IMR-90 (cell line): ENCODE results near the gene CYB5B. TPM values are rescaled to one million over a fixed set of nuclear protein-coding genes. Genes with fewer than 3 reads are reported as not detected.

Experiments used
- ATAC-seq: fragments of 200-7000 bp; cut with Tn5 transposase; 2 replicates; pipeline ENCODE4 v1.9.1; 2020; ENCODE audit warnings: low read depth, mild to moderate bottlenecking, moderate library complexity
- BruUV-seq: library from RNA; stranded (reverse); fragments of 400-500 nt; replicated peaks from 2 replicates; lab custom pipeline; 2021; lab: Mats Ljungman, UMichigan
- CTCF ChIA-PET: fragments of 300-600 bp; formaldehyde crosslinking; extraction: SDS; loops from one replicate; lab custom pipeline; 2021; ENCODE audit warnings: antibody characterized with exemption; lab: Yijun Ruan, JAX
- POLR2A ChIA-PET: fragments of 300-600 bp; sonication (Branson Sonifier 250); formaldehyde crosslinking; loops from one replicate; lab custom pipeline; 2022; ENCODE audit warnings: antibody characterized with exemption; ENCODE audit not compliant: unreplicated experiment; lab: Charles Lee
- DNase-seq: peaks from one replicate; pipeline ENCODE4 v3.0.0; 2013
- H2AFZ ChIP-seq: replicated peaks from 2 replicates; pipeline ENCODE3; 2013; ENCODE audit warnings: low read length, mild to moderate bottlenecking; ENCODE audit not compliant: poor library complexity
- H2AK5ac ChIP-seq: 2 replicates; pipeline ENCODE4 v1.6.1; 2013; ENCODE audit warnings: low read depth, low read length, inconsistent platforms
- H2AK9ac ChIP-seq: replicated peaks from 2 replicates; pipeline ENCODE3; 2013; ENCODE audit warnings: mild to moderate bottlenecking, low read depth, low read length, moderate library complexity; ENCODE audit not compliant: poor library complexity
- H2BK120ac ChIP-seq: 2 replicates; pipeline ENCODE4 v1.6.1; 2013; ENCODE audit warnings: low read depth, low read length, inconsistent platforms
- H2BK15ac ChIP-seq: 3 replicates; pipeline ENCODE4 v1.6.1; 2013; ENCODE audit warnings: low read depth, low read length, inconsistent platforms
- H2BK20ac ChIP-seq: 2 replicates; pipeline ENCODE4 v1.6.1; 2013; ENCODE audit warnings: low read depth, mild to moderate bottlenecking, inconsistent platforms, low read length, moderate library complexity
- H2BK5ac ChIP-seq: 2 replicates; pipeline ENCODE4 v1.6.1; 2013; ENCODE audit warnings: mild to moderate bottlenecking, low read depth, low read length, inconsistent platforms; ENCODE audit not compliant: poor library complexity, severe bottlenecking
- H3K14ac ChIP-seq: replicated peaks from 2 replicates; pipeline ENCODE4 v1.6.1; 2013; ENCODE audit warnings: low read depth, low read length, inconsistent platforms
- H3K18ac ChIP-seq: 2 replicates; pipeline ENCODE4 v1.6.1; 2013; ENCODE audit warnings: low read depth, low read length, control low read depth
- H3K23ac ChIP-seq: 2 replicates; pipeline ENCODE4 v1.6.1; 2013; ENCODE audit warnings: low read depth, low read length, inconsistent platforms
- H3K27ac ChIP-seq: 2 replicates; pipeline ENCODE4 v1.5.1; 2013; ENCODE audit warnings: mild to moderate bottlenecking, control low read depth, low read length; ENCODE audit not compliant: insufficient read depth
- H3K27me3 ChIP-seq: 2 replicates; pipeline ENCODE4 v1.6.1; 2013; ENCODE audit warnings: low read length; ENCODE audit not compliant: control insufficient read depth, insufficient read depth
- H3K36me3 ChIP-seq: 2 replicates; pipeline ENCODE4 v1.6.1; 2013; ENCODE audit warnings: low read length, mixed read lengths; ENCODE audit not compliant: control insufficient read depth, insufficient read depth
- H3K4ac ChIP-seq: 2 replicates; pipeline ENCODE4 v1.6.1; 2013; ENCODE audit warnings: low read depth, low read length, inconsistent platforms
- H3K4me1 ChIP-seq: 2 replicates; pipeline ENCODE4 v1.6.1; 2013; ENCODE audit warnings: low read length, mixed read lengths; ENCODE audit not compliant: control insufficient read depth, insufficient read depth
- H3K4me2 ChIP-seq: 2 replicates; pipeline ENCODE4 v1.6.1; 2013; ENCODE audit warnings: low read depth, mild to moderate bottlenecking, control low read depth, low read length, moderate library complexity
- H3K4me3 ChIP-seq: 2 replicates; pipeline ENCODE4 v1.5.1; 2013; ENCODE audit warnings: low read depth, mild to moderate bottlenecking, control low read depth, low read length, moderate library complexity; ENCODE audit not compliant: insufficient read depth
- H3K56ac ChIP-seq: 2 replicates; pipeline ENCODE4 v1.6.1; 2013; ENCODE audit warnings: low read length, inconsistent platforms; ENCODE audit not compliant: insufficient read depth; ENCODE audit errors: extremely low read depth
- H3K79me1 ChIP-seq, 2 experiments: 2 replicates each; pipeline ENCODE4 v1.6.1; 2013; ENCODE audit warnings: low read length in 2 of 2, inconsistent platforms in 1 of 2, low read depth in 1 of 2
- H3K9ac ChIP-seq: 2 replicates; pipeline ENCODE4 v1.6.1; 2013; ENCODE audit warnings: low read depth, low read length, control low read depth
- H3K9me1 ChIP-seq: 2 replicates; pipeline ENCODE4 v1.6.1; 2013; ENCODE audit warnings: low read length, inconsistent platforms; ENCODE audit not compliant: insufficient read depth
- H3K9me3 ChIP-seq: 2 replicates; pipeline ENCODE4 v1.6.1; 2013; ENCODE audit warnings: low read length; ENCODE audit not compliant: control insufficient read depth, insufficient read depth
- H4K20me1 ChIP-seq: 2 replicates; pipeline ENCODE4 v1.6.1; 2013; ENCODE audit warnings: low read length, inconsistent platforms; ENCODE audit not compliant: insufficient read depth
- H4K5ac ChIP-seq: 2 replicates; pipeline ENCODE4 v1.6.1; 2013; ENCODE audit warnings: mild to moderate bottlenecking, low read depth, low read length, control low read depth
- H4K8ac ChIP-seq, 2 experiments: 2 replicates each; pipeline ENCODE4 v1.6.1; 2013; ENCODE audit warnings: low read depth in 2 of 2, low read length in 2 of 2, control low read depth in 1 of 2, inconsistent platforms in 1 of 2
- H4K91ac ChIP-seq: 2 replicates; pipeline ENCODE4 v1.6.1; 2013; ENCODE audit warnings: low read depth, low read length, inconsistent platforms; ENCODE audit not compliant: insufficient read depth
- BHLHE40 ChIP-seq: fragments of 150-350 bp; IDR thresholded peaks from 2 replicates; pipeline ENCODE4 v1.6.1; 2016; ENCODE audit warnings: mild to moderate bottlenecking, low read depth, low read length
- CEBPB ChIP-seq: IDR thresholded peaks from 2 replicates; pipeline ENCODE4 v1.6.1; 2012; ENCODE audit warnings: low read depth, low read length, improper control_type of control experiment
- CHD1 ChIP-seq: IDR thresholded peaks from 2 replicates; pipeline ENCODE4 v1.6.1; 2012; ENCODE audit warnings: low read depth, low read length, improper control_type of control experiment
- CTCF ChIP-seq: conservative IDR thresholded peaks from 2 replicates; pipeline ENCODE4 v1.5.1; 2012; ENCODE audit warnings: mild to moderate bottlenecking, low read depth, low read length, improper control_type of control experiment
- ELK1 ChIP-seq: fragments of 150-350 bp; IDR thresholded peaks from 2 replicates; pipeline ENCODE4 v1.6.1; 2016; ENCODE audit warnings: low read depth, mild to moderate bottlenecking, low read length, moderate library complexity, borderline replicate concordance
- FOS ChIP-seq: fragments of 150-350 bp; IDR thresholded peaks from 2 replicates; pipeline ENCODE4 v1.6.1; 2016; ENCODE audit warnings: low read depth, low read length
- MAFK ChIP-seq: IDR thresholded peaks from 2 replicates; pipeline ENCODE4 v1.6.1; 2012; ENCODE audit warnings: low read depth, low read length, improper control_type of control experiment
- MAZ ChIP-seq: IDR thresholded peaks from 2 replicates; pipeline ENCODE4 v1.6.1; 2012; ENCODE audit warnings: low read depth, mild to moderate bottlenecking, low read length, improper control_type of control experiment, moderate library complexity, borderline replicate concordance
- NFE2L2 ChIP-seq: fragments of 150-350 bp; IDR thresholded peaks from 2 replicates; pipeline ENCODE4 v1.6.1; 2016; ENCODE audit warnings: low read depth, mild to moderate bottlenecking, low read length
- RAD21 ChIP-seq: IDR thresholded peaks from 2 replicates; pipeline ENCODE4 v1.6.1; 2012; ENCODE audit warnings: low read length, improper control_type of control experiment
- RCOR1 ChIP-seq: IDR thresholded peaks from 2 replicates; pipeline ENCODE4 v1.6.1; 2012; ENCODE audit warnings: mild to moderate bottlenecking, low read length, improper control_type of control experiment; ENCODE audit not compliant: insufficient replicate concordance
- RFX5 ChIP-seq: IDR thresholded peaks from 2 replicates; pipeline ENCODE4 v1.8.0; 2012; ENCODE audit warnings: low read depth, mild to moderate bottlenecking, low read length, moderate library complexity
- SMC3 ChIP-seq: fragments of 150-350 bp; IDR thresholded peaks from 2 replicates; pipeline ENCODE4 v1.6.1; 2016; ENCODE audit warnings: low read depth, mild to moderate bottlenecking, antibody characterized with exemption, low read length, moderate library complexity
- USF2 ChIP-seq: fragments of 150-350 bp; IDR thresholded peaks from 2 replicates; pipeline ENCODE4 v1.6.1; 2017; ENCODE audit warnings: mild to moderate bottlenecking, antibody characterized with exemption, low read length, low read depth
- whole genome bisulfite sequencing, 2 experiments: methylation state at CpG; one replicate each; pipeline versions ENCODE4 v1.1.5 to v1.1.7; 2013; ENCODE audit warnings: missing lambda C conversion rate in 2 of 2; ENCODE audit not compliant: insufficient read length in 1 of 2; ENCODE audit errors: extremely low coverage in 2 of 2; 5-methylcytosine and 5-hydroxymethylcytosine counted together
- dilution Hi-C: fragments of 300-500 bp; cut with HindIII; formaldehyde crosslinking; loops from one replicate; pipeline ENCODE4 v1.14.3; 2018; ENCODE audit warnings: low sequenced_read_pairs; ENCODE audit not compliant: unreplicated experiment
- in situ Hi-C: fragments of 300-500 bp; cut with MboI; formaldehyde crosslinking; loops from 3 replicates; pipeline ENCODE4 v1.14.3; 2019; ENCODE audit warnings: low sequenced_read_pairs, inconsistent platforms, mixed read lengths
- intact Hi-C: fragments of 100-400 bp; cut with micrococcal nuclease; formaldehyde crosslinking; loops from 2 replicates; pipeline ENCODE4 v1.10.0; 2022
- polyA plus RNA-seq, 3 experiments: library from polyadenylated mRNA; depleted of rRNA; stranded (reverse); fragments of >200 nt; gene quantifications; 2 replicates each; pipeline ENCODE4 v1.2.3, GENCODE V29; 2012; ENCODE audit warnings: low replicate concordance in 1 of 3
- total RNA-seq: library from RNA; depleted of rRNA; stranded (reverse); fragments of >200 nt; gene quantifications from 2 replicates; pipeline ENCODE4 v1.2.3, GENCODE V29; 2012

Gene CYB5B
- total and polyA plus RNA-seq, 2 of the 4 experiments (the other 2 are of a cell fraction) = 100 to 102 TPM

GRCh38 chr16:69413045-69413664 is 11.3 kb upstream of the CYB5B start:
- no peak overlapping the region for H3K27ac ChIP-seq
- H3K18ac ChIP-seq = no peak overlapping the region
- in situ Hi-C loops = no loop called here
- no peak overlapping the region for H4K5ac ChIP-seq
- TF ChIP-seq NFE2L2 (no peak), USF2 (no peak), RAD21 (no peak), BHLHE40 (no peak), ELK1 (no peak), CHD1 (no peak), CTCF (no peak), MAZ (no peak), CEBPB (no peak), MAFK (no peak), RCOR1 (no peak), FOS (no peak), SMC3 (no peak), RFX5 (no peak)
- intact Hi-C loops = no loop called here
- POLR2A ChIA-PET = no interaction called here
- no peak overlapping the region for H3K4me2 ChIP-seq
- ATAC-seq (no peak), DNase-seq (no peak)
- no peak overlapping the region for H4K8ac ChIP-seq
- no peak overlapping the region for H3K23ac ChIP-seq
- no peak overlapping the region for H3K4me3 ChIP-seq
- no peaks in the 10 kb centered on the region; the same call in 1 of the 2 replicates for H4K20me1 ChIP-seq
- no peak overlapping the region for H3K9ac ChIP-seq
- H2AFZ ChIP-seq = no peak overlapping the region
- no peaks in the 10 kb centered on the region for H3K27me3 ChIP-seq
- H2BK20ac ChIP-seq = no peak overlapping the region
- H2BK5ac ChIP-seq = no peak overlapping the region
- 0 out of 2 replicates have a peak overlapping the region, but pooled peaks have one; percentile 1 for H3K4ac ChIP-seq
- BruUV-seq = no TSS peak
- peaks cover 8% of the 10 kb centered on the region for H3K4me1 ChIP-seq
- H3K79me1 ChIP-seq = no peaks in the 10 kb centered on the region
- WGBS, 2 experiments = 100% methylated on average over 1 of the region's 7 CpGs; no CpG with 5 or more reads in 1 of the 2 experiments
- CTCF ChIA-PET = no interaction called here
- no peak overlapping the region for H3K56ac ChIP-seq
- no peaks in the 10 kb centered on the region for H3K9me3 ChIP-seq
- H3K9me1 ChIP-seq = peaks cover 6% of the 10 kb centered on the region; the same call in 1 of the 2 replicates
- no peak overlapping the region for H4K91ac ChIP-seq
- no peak overlapping the region for H2BK15ac ChIP-seq
- no peak overlapping the region for H2AK9ac ChIP-seq
- H3K14ac ChIP-seq = no peak overlapping the region
- H3K36me3 ChIP-seq = no peaks in the 10 kb centered on the region
- dilution Hi-C loops = no loop called here
- no peak overlapping the region; the same call in none of the 2 replicates for H2AK5ac ChIP-seq
- H2BK120ac ChIP-seq = peak overlapping the region; percentile 36; the same call in 1 of the 2 replicates
